SK-N-SH (cell line): ENCODE measurements around the gene STXBP6. TPM values are rescaled to one million over a fixed set of nuclear protein-coding genes. Genes with fewer than 3 reads are reported as not detected.

Experiments used
- CTCF ChIA-PET: fragments of 300-600, 350-600 bp; formaldehyde crosslinking; extraction: SDS; loops from one replicate; lab custom pipeline; 2021; lab: Yijun Ruan, JAX
- POLR2A ChIA-PET: fragments of 350-600 bp; sonication (Branson Sonifier 250); formaldehyde crosslinking; extraction: SDS; loops from one replicate; lab custom pipeline; 2020; ENCODE audit warnings: antibody characterized with exemption, inconsistent platforms; lab: Yijun Ruan, JAX
- DNase-seq: peaks from one replicate; pipeline ENCODE4 v3.0.0; 2012
- H2AFZ ChIP-seq: fragments of 200-600 bp; sonication (generic); 2 replicates; pipeline ENCODE4 v1.8.1; 2016; ENCODE audit warnings: antibody characterized with exemption, mild to moderate bottlenecking, low read depth
- H3F3A ChIP-seq: fragments of 200-600 bp; sonication (generic); replicated peaks from 2 replicates; pipeline ENCODE3; 2016; ENCODE audit warnings: antibody characterized with exemption, mild to moderate bottlenecking; ENCODE audit not compliant: insufficient read depth
- H3K27ac ChIP-seq, 2 experiments: fragments of 200-500 bp in 1 of 2; fragments of 200-600 bp in 1 of 2; sonication (Bioruptor generic) in 1 of 2; sonication (generic), shearing (Covaris generic) in 1 of 2; 2 replicates each; pipeline versions ENCODE4 v1.5.1 to v1.6.1; 2014 to 2016; ENCODE audit warnings: low read depth in 2 of 2, inconsistent platforms in 1 of 2, low read length in 1 of 2, mild to moderate bottlenecking in 1 of 2, mixed read lengths in 1 of 2
- H3K27me3 ChIP-seq: fragments of 200-600 bp; sonication (generic), shearing (Covaris generic); 2 replicates; pipeline ENCODE4 v1.6.1; 2016; ENCODE audit warnings: mixed run types; ENCODE audit not compliant: insufficient read depth
- H3K36me3 ChIP-seq, 2 experiments: fragments of 200-500 bp in 1 of 2; fragments of 200-600 bp in 1 of 2; sonication (Bioruptor generic) in 1 of 2; sonication (generic) in 1 of 2; replicated peaks in 1 of 2; 2 replicates each; pipeline versions ENCODE3 to v1.5.1; 2014 to 2016; ENCODE audit warnings: low read length in 1 of 2, mild to moderate bottlenecking in 1 of 2; ENCODE audit not compliant: insufficient read depth in 2 of 2, control insufficient read depth in 1 of 2
- H3K4me1 ChIP-seq, 2 experiments: fragments of 200-500 bp in 1 of 2; fragments of 200-600 bp in 1 of 2; sonication (Bioruptor generic) in 1 of 2; sonication (generic), shearing (Covaris generic) in 1 of 2; 2 replicates each; pipeline versions ENCODE4 v1.5.1 to v1.6.1; 2014 to 2016; ENCODE audit warnings: low read depth in 1 of 2, low read length in 1 of 2, mixed run types in 1 of 2; ENCODE audit not compliant: insufficient read depth in 2 of 2, control insufficient read depth in 1 of 2
- H3K4me2 ChIP-seq: fragments of 200-600 bp; sonication (generic), shearing (Covaris generic); 2 replicates; pipeline ENCODE4 v1.6.1; 2017; ENCODE audit warnings: mixed run types
- H3K4me3 ChIP-seq, 2 experiments: fragments of 200-500 bp in 1 of 2; fragments of 200-600 bp in 1 of 2; sonication (Bioruptor generic) in 1 of 2; sonication (generic), shearing (Covaris generic) in 1 of 2; 2 replicates each; pipeline versions ENCODE4 v1.5.1 to v1.8.1; 2014 to 2016; ENCODE audit warnings: low read depth in 2 of 2, inconsistent platforms in 1 of 2, low read length in 1 of 2, mild to moderate bottlenecking in 1 of 2, mixed read lengths in 1 of 2, moderate library complexity in 1 of 2
- H3K79me2 ChIP-seq: fragments of 200-600 bp; sonication (generic); 2 replicates; pipeline ENCODE4 v1.8.1; 2017; ENCODE audit warnings: mild to moderate bottlenecking; ENCODE audit not compliant: insufficient read depth
- H3K9ac ChIP-seq: fragments of 200-600 bp; sonication (generic); 2 replicates; pipeline ENCODE4 v1.6.1; 2017; ENCODE audit warnings: mixed run types
- H3K9me2 ChIP-seq: fragments of 200-600 bp; sonication (generic); 2 replicates; pipeline ENCODE4 v1.6.1; 2017; ENCODE audit warnings: mixed run types
- H3K9me3 ChIP-seq: fragments of 200-600 bp; sonication (generic); 2 replicates; pipeline ENCODE4 v1.6.1; 2017; ENCODE audit warnings: mixed run types, mild to moderate bottlenecking, moderate library complexity
- H4K20me1 ChIP-seq: fragments of 200-600 bp; sonication (generic); 2 replicates; pipeline ENCODE4 v1.6.1; 2017; ENCODE audit warnings: mild to moderate bottlenecking, mixed run types; ENCODE audit not compliant: insufficient read depth
- CHD2 ChIP-seq: fragments of 150-350 bp; IDR thresholded peaks from 2 replicates; pipeline ENCODE4 v1.6.1; 2018; ENCODE audit warnings: low read length; ENCODE audit not compliant: partially characterized antibody
- FOXJ3 ChIP-seq: sonication (generic); formaldehyde crosslinking; IDR thresholded peaks from 2 replicates; pipeline ENCODE4 v1.5.1; 2020; ENCODE audit warnings: mild to moderate bottlenecking, missing genetic modification reagents
- FOXM1 ChIP-seq: IDR thresholded peaks from 2 replicates; pipeline ENCODE4 v1.4.0; 2012; ENCODE audit warnings: low read depth, mild to moderate bottlenecking
- GABPA ChIP-seq: IDR thresholded peaks from 2 replicates; pipeline ENCODE4 v1.4.0; 2012; ENCODE audit warnings: low read depth, mild to moderate bottlenecking
- GATA2 ChIP-seq: sonication (generic); formaldehyde crosslinking; IDR thresholded peaks from 2 replicates; pipeline ENCODE4 v1.5.0; 2020; ENCODE audit warnings: mild to moderate bottlenecking, missing genetic modification reagents
- MAX ChIP-seq: IDR thresholded peaks from 2 replicates; pipeline ENCODE4 v1.4.0; 2012; ENCODE audit warnings: low read depth
- NFIC ChIP-seq: IDR thresholded peaks from 2 replicates; pipeline ENCODE4 v1.4.0; 2012; ENCODE audit warnings: borderline replicate concordance
- NRF1 ChIP-seq: IDR thresholded peaks from 2 replicates; pipeline ENCODE4 v1.6.1; 2012; ENCODE audit warnings: low read depth, mild to moderate bottlenecking, low read length
- REST ChIP-seq: IDR thresholded peaks from 2 replicates; pipeline ENCODE4 v1.6.1; 2012; ENCODE audit warnings: mild to moderate bottlenecking, low read depth, low read length, moderate library complexity
- RFX5 ChIP-seq: IDR thresholded peaks from 2 replicates; pipeline ENCODE4 v1.6.1; 2012; ENCODE audit warnings: mild to moderate bottlenecking, improper control_type of control experiment, low read length
- RXRA ChIP-seq: IDR thresholded peaks from 2 replicates; pipeline ENCODE4 v1.4.0; 2012; ENCODE audit warnings: low read depth, mild to moderate bottlenecking, borderline replicate concordance
- SMC3 ChIP-seq: IDR thresholded peaks from 2 replicates; pipeline ENCODE4 v1.6.1; 2012; ENCODE audit warnings: low read depth, low read length, improper control_type of control experiment
- TAF1 ChIP-seq: IDR thresholded peaks from 2 replicates; pipeline ENCODE4 v1.6.1; 2012; ENCODE audit warnings: low read depth, mild to moderate bottlenecking, low read length, moderate library complexity, borderline replicate concordance
- TEAD4 ChIP-seq: IDR thresholded peaks from 2 replicates; pipeline ENCODE4 v1.4.0; 2012; ENCODE audit warnings: mild to moderate bottlenecking, borderline replicate concordance; ENCODE audit not compliant: insufficient read depth
- USF1 ChIP-seq: IDR thresholded peaks from 2 replicates; pipeline ENCODE4 v1.4.0; 2012; ENCODE audit warnings: low read depth, borderline replicate concordance
- USF2 ChIP-seq: fragments of 150-350 bp; IDR thresholded peaks from 2 replicates; pipeline ENCODE4 v1.6.1; 2017; ENCODE audit warnings: antibody characterized with exemption, low read length, low read depth, borderline replicate concordance
- YY1 ChIP-seq: IDR thresholded peaks from 2 replicates; pipeline ENCODE4 v1.4.0; 2012; ENCODE audit warnings: low read depth, mild to moderate bottlenecking
- WGBS: methylation state at CpG from one replicate; pipeline ENCODE4 v1.1.6; 2017; ENCODE audit warnings: low lambda C conversion rate; 5-methylcytosine and 5-hydroxymethylcytosine counted together
- polyA plus RNA-seq, 3 experiments: library from polyadenylated mRNA; depleted of rRNA; stranded (reverse); fragments of >200 nt; gene quantifications; 2 replicates each; pipeline ENCODE4 v1.2.3, GENCODE V29; 2012
- TF ChIP-seq, protein P1 (sequence below): fragments of 150-350 bp; IDR thresholded peaks from 2 replicates; pipeline ENCODE4 v1.6.1; 2016; ENCODE audit warnings: mild to moderate bottlenecking, low read depth, low read length
- TF ChIP-seq, protein P2 (sequence below): IDR thresholded peaks from 2 replicates; pipeline ENCODE4; 2012
- TF ChIP-seq, protein P3 (sequence below): fragments of 200-600 bp; sonication (generic); IDR thresholded peaks from 2 replicates; pipeline ENCODE4 v1.6.1; 2017; ENCODE audit warnings: antibody characterized with exemption, mild to moderate bottlenecking, moderate library complexity

The STXBP6 gene
- polyA plus RNA-seq, 1 of the 3 experiments (the other 2 are of a cell fraction): 0.16 TPM

DNA sequence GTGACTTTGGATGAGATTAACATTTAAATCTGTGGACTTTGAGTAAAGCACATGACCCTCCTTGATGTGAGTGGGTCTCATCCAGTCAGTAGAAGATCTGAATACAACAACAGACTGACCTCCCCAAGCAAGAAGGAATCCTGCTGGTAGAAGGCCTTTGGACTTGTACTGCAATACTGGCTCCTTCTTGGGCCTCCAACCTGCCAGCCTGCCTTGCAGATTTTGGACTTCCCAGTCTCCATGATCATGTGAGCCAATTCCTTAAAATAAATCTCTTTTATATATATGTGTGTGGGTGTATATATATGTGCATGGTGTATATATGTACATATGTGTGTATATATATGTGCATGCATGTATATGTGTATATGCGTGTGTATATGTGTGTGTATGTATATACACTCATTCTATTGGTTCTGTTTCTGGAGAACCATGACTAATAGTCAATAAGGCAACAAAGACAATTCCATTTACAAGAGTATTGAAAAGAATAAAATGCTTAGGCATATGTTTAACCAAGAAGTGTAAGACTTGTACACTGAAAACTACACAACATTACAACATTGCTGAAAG, 183.8 kb downstream of the STXBP6 start:
- 3% methylated on average over 1 of the region's 1 CpG for WGBS
- Histone ChIP-seq H3K4me1 (no peaks in the 10 kb centered on the region), H3K9me3 (no peaks in the 10 kb centered on the region), H3K27ac (no peak overlapping the region), H3K9me2 (no peaks in the 10 kb centered on the region), H4K20me1 (no peaks in the 10 kb centered on the region), H3K4me3 (no peak overlapping the region), H3K79me2 (no peaks in the 10 kb centered on the region), H3K27me3 (no peaks in the 10 kb centered on the region), H3K9ac (no peak overlapping the region), H3F3A (no peaks in the 10 kb centered on the region), H3K36me3 (no peaks in the 10 kb centered on the region), H2AFZ (no peak overlapping the region), H3K4me2 (no peak overlapping the region)
- TF ChIP-seq GABPA (no peak), TEAD4 (no peak), YY1 (no peak), RFX5 (no peak), FOXJ3 (CRISPR knock-in tag) (no peak), GATA2 (CRISPR knock-in tag) (no peak), NRF1 (no peak), TAF1 (no peak), USF1 (no peak), CHD2 (no peak), SMC3 (no peak), NFIC (no peak), FOXM1 (no peak), MAX (no peak), RXRA (no peak), REST (no peak), USF2 (no peak)
- TF ChIP-seq, protein P1, sequence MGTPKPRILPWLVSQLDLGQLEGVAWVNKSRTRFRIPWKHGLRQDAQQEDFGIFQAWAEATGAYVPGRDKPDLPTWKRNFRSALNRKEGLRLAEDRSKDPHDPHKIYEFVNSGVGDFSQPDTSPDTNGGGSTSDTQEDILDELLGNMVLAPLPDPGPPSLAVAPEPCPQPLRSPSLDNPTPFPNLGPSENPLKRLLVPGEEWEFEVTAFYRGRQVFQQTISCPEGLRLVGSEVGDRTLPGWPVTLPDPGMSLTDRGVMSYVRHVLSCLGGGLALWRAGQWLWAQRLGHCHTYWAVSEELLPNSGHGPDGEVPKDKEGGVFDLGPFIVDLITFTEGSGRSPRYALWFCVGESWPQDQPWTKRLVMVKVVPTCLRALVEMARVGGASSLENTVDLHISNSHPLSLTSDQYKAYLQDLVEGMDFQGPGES: no peak
- TF ChIP-seq, protein P2, sequence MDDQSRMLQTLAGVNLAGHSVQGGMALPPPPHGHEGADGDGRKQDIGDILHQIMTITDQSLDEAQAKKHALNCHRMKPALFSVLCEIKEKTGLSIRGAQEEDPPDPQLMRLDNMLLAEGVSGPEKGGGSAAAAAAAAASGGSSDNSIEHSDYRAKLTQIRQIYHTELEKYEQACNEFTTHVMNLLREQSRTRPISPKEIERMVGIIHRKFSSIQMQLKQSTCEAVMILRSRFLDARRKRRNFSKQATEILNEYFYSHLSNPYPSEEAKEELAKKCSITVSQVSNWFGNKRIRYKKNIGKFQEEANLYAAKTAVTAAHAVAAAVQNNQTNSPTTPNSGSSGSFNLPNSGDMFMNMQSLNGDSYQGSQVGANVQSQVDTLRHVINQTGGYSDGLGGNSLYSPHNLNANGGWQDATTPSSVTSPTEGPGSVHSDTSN: no peak
- TF ChIP-seq, protein P3, sequence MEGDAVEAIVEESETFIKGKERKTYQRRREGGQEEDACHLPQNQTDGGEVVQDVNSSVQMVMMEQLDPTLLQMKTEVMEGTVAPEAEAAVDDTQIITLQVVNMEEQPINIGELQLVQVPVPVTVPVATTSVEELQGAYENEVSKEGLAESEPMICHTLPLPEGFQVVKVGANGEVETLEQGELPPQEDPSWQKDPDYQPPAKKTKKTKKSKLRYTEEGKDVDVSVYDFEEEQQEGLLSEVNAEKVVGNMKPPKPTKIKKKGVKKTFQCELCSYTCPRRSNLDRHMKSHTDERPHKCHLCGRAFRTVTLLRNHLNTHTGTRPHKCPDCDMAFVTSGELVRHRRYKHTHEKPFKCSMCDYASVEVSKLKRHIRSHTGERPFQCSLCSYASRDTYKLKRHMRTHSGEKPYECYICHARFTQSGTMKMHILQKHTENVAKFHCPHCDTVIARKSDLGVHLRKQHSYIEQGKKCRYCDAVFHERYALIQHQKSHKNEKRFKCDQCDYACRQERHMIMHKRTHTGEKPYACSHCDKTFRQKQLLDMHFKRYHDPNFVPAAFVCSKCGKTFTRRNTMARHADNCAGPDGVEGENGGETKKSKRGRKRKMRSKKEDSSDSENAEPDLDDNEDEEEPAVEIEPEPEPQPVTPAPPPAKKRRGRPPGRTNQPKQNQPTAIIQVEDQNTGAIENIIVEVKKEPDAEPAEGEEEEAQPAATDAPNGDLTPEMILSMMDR: no peak
- ChIA-PET POLR2A (no interaction called here), CTCF (no interaction called here)
- no peak for DNase-seq
